ENCODE results near the gene CA14. TPM values are rescaled to one million over a fixed set of nuclear protein-coding genes. Genes with fewer than 3 reads are reported as not detected.

CA14 gene
- total RNA-seq, 3 donors from 2014 or later, result 0.38 to 6.8 (median 0.41) TPM

GRCh38 chr1:150273311-150273710 is 15.7 kb downstream of the CA14 start:
- no peak for TF ChIP-seq CTCF (IDR thresholded peaks at IDR 0.05)
- no peaks in the 10 kb centered on the region for H3K36me3 ChIP-seq (ENCODE audit: low read depth)
- DNase-seq, result no peak
- H3K4me1 ChIP-seq (ENCODE audit: low read depth), result no peaks in the 10 kb centered on the region
- H3K9me3 ChIP-seq, result no peaks in the 10 kb centered on the region
- ATAC-seq, result no peak
- no peak overlapping the region for H3K4me3 ChIP-seq
- intact Hi-C loops (cut with DNase I, micrococcal nuclease), result no loop called here

GRCh38 chr1:150280138-150280707 is 22.6 kb downstream of the CA14 start:
- intact Hi-C loops (cut with DNase I, micrococcal nuclease), result no loop called here
- DNase-seq (peak; percentile 68 to 81 (median 75)), ATAC-seq (peak; percentile 70)
- no peak overlapping the region for H3K4me3 ChIP-seq
- no peaks in the 10 kb centered on the region for H3K36me3 ChIP-seq (ENCODE audit: low read depth)
- H3K4me1 ChIP-seq (ENCODE audit: low read depth), result peaks cover 19% of the 10 kb centered on the region
- TF ChIP-seq CTCF (IDR thresholded peaks at IDR 0.05), result no peak
- H3K9me3 ChIP-seq, result no peaks in the 10 kb centered on the region

- Histone ChIP-seq H3K36me3 (ENCODE audit: low read depth) (no peaks in the 10 kb centered on the region), H3K4me3 (no peak overlapping the region), H3K9me3 (no peaks in the 10 kb centered on the region), H3K4me1 (ENCODE audit: low read depth) (peaks cover 19% of the 10 kb centered on the region)
- peak; percentile 74 for ATAC-seq
- peak; percentile 55 for TF ChIP-seq CTCF (IDR thresholded peaks at IDR 0.05)
- intact Hi-C loops (cut with DNase I, micrococcal nuclease), result no loop called here
- peak; percentile 62 to 87 (median 71) for DNase-seq
These were observed 23.7 kb downstream of the CA14 start for GRCh38 chr1:150281221-150281757.

- Histone ChIP-seq H3K36me3 (ENCODE audit: low read depth) (no peaks in the 10 kb centered on the region), H3K9me3 (no peaks in the 10 kb centered on the region), H3K4me3 (no peak within 1 kb of the TSS), H3K4me1 (ENCODE audit: low read depth) (peaks cover 19% of the 10 kb centered on the region)
- DNase-seq (peak; percentile 75 to 88 (median 83)), ATAC-seq (peak; percentile 84)
- intact Hi-C loops (cut with DNase I, micrococcal nuclease), result no loop called here
- TF ChIP-seq CTCF (IDR thresholded peaks at IDR 0.05), result no peak
These were observed 24.4 kb downstream of the CA14 start, which contains the start of gene CIART for GRCh38 chr1:150281758-150282557. CIART (plus strand) TSS chr1:150282554; CDS start chr1:150283268, 714 bp downstream.

GRCh38 chr1:150282558-150282958 is 25.0 kb downstream of the CA14 start:
- TF ChIP-seq CTCF (IDR thresholded peaks at IDR 0.05), result no peak
- intact Hi-C loops (cut with DNase I, micrococcal nuclease), result no loop called here
- no peaks in the 10 kb centered on the region for H3K36me3 ChIP-seq (ENCODE audit: low read depth)
- ATAC-seq (no peak), DNase-seq (no peak)
- peaks cover 19% of the 10 kb centered on the region for H3K4me1 ChIP-seq (ENCODE audit: low read depth)
- H3K4me3 ChIP-seq, result no peak overlapping the region
- H3K9me3 ChIP-seq, result no peaks in the 10 kb centered on the region
